Keratinocyte (primary cell): Measurements from ENCODE around the gene TAMM41. TPM values are rescaled to one million over a fixed set of nuclear protein-coding genes. Genes with fewer than 3 reads are reported as not detected.

Source experiments
- DNase-seq: peaks from one replicate; pipeline ENCODE4 v3.0.0-alpha.2; 2011; ENCODE audit warnings: low read depth, missing footprints, low spot score
- FAIRE-seq: peaks from 2 replicates; lab custom pipeline; 2011; peaks lifted over from hg19 to GRCh38; lab: Jason Lieb, UNC
- H2AFZ ChIP-seq: 2 replicates; pipeline ENCODE4 v1.6.0; 2012; ENCODE audit warnings: low read length, control low read depth, inconsistent platforms; ENCODE audit not compliant: control insufficient read depth
- H3K27ac ChIP-seq: 2 replicates; pipeline ENCODE4 v1.5.1; 2011; ENCODE audit warnings: low read length; ENCODE audit not compliant: control insufficient read depth, insufficient read depth
- H3K27me3 ChIP-seq: 3 replicates; pipeline ENCODE4 v1.6.0; 2011; ENCODE audit warnings: low read length; ENCODE audit not compliant: control insufficient read depth, insufficient read depth; ENCODE audit errors: extremely low read depth
- H3K36me3 ChIP-seq, 2 experiments: 2 replicates in 1 of 2; 3 replicates in 1 of 2; pipeline ENCODE4 v1.5.1; 2011; ENCODE audit warnings: low read length in 2 of 2, mild to moderate bottlenecking in 1 of 2; ENCODE audit not compliant: control insufficient read depth in 2 of 2, insufficient read depth in 2 of 2; ENCODE audit errors: extremely low read depth in 1 of 2
- H3K4me1 ChIP-seq: 3 replicates; pipeline ENCODE4 v1.5.1; 2011; ENCODE audit warnings: low read length; ENCODE audit not compliant: control insufficient read depth, insufficient read depth; ENCODE audit errors: extremely low read depth
- H3K4me2 ChIP-seq: 3 replicates; pipeline ENCODE4 v1.6.0; 2011; ENCODE audit warnings: low read depth, low read length; ENCODE audit not compliant: control insufficient read depth, insufficient read depth; ENCODE audit errors: extremely low read depth
- H3K4me3 ChIP-seq, 3 experiments: fragments of 200-600 bp in 1 of 3; sonication (generic) in 1 of 3; 2 replicates in 2 of 3; 3 replicates in 1 of 3; pipeline ENCODE4 v1.5.1; 2011 to 2016; ENCODE audit warnings: low read length in 3 of 3, mild to moderate bottlenecking in 3 of 3, control low read depth in 2 of 3, inconsistent platforms in 1 of 3, low read depth in 1 of 3, mixed read lengths in 1 of 3, mixed run types in 1 of 3, moderate library complexity in 1 of 3; ENCODE audit not compliant: control insufficient read depth in 2 of 3, insufficient read depth in 2 of 3; ENCODE audit errors: extremely low read depth in 1 of 3
- H3K79me2 ChIP-seq: 2 replicates; pipeline ENCODE4 v1.6.0; 2012; ENCODE audit warnings: low read length; ENCODE audit not compliant: control insufficient read depth, insufficient read depth
- H3K9ac ChIP-seq: 3 replicates; pipeline ENCODE4 v1.6.0; 2011; ENCODE audit warnings: low read length; ENCODE audit not compliant: control insufficient read depth, insufficient read depth; ENCODE audit errors: extremely low read depth
- H3K9me1 ChIP-seq: 3 replicates; pipeline ENCODE4 v1.6.0; 2011; ENCODE audit warnings: low read length; ENCODE audit not compliant: control insufficient read depth, insufficient read depth; ENCODE audit errors: extremely low read depth
- H3K9me3 ChIP-seq: 2 replicates; pipeline ENCODE4 v1.5.1; 2012; ENCODE audit warnings: low read depth, low read length; ENCODE audit not compliant: control insufficient read depth
- H4K20me1 ChIP-seq: 3 replicates; pipeline ENCODE4 v1.6.0; 2011; ENCODE audit warnings: low read length; ENCODE audit not compliant: control insufficient read depth, insufficient read depth; ENCODE audit errors: extremely low read depth
- CTCF ChIP-seq, 3 experiments: IDR thresholded peaks in 1 of 3; conservative IDR thresholded peaks in 1 of 3; optimal IDR thresholded peaks in 1 of 3; 2 replicates in 2 of 3; 3 replicates in 1 of 3; pipeline versions ENCODE3 to v1.5.1; 2011; ENCODE audit warnings: low read length in 3 of 3, mild to moderate bottlenecking in 3 of 3, moderate library complexity in 2 of 3, control low read depth in 1 of 3, inconsistent platforms in 1 of 3; ENCODE audit not compliant: insufficient read depth in 2 of 3; ENCODE audit errors: extremely low read depth in 1 of 3
- EZH2 ChIP-seq: IDR thresholded peaks from one replicate; pipeline ENCODE4 v1.6.1; 2012; ENCODE audit warnings: inconsistent platforms, mild to moderate bottlenecking, low read length, moderate library complexity
- dilution Hi-C: fragments of 300-500 bp; cut with MboI; formaldehyde crosslinking; loops from one replicate; pipeline ENCODE4 v1.7.0; 2020; ENCODE audit warnings: low sequenced_read_pairs; ENCODE audit not compliant: extremely low pct_ligation_motif_present
- polyA plus RNA-seq, 5 experiments: library from polyadenylated mRNA; depleted of rRNA in 3 of 5; stranded (reverse) in 3 of 5; stranded (forward) in 1 of 5; unstranded in 1 of 5; fragments of >200 nt; gene quantifications; 1 replicate in 1 of 5; 2 replicates in 3 of 5; 3 replicates in 1 of 5; pipeline versions ENCODE4 v1.2.1 to v1.2.3, GENCODE V29; 2011 to 2012; ENCODE audit warnings: missing spikeins in 2 of 5, low read depth in 1 of 5, low replicate concordance in 1 of 5

Gene TAMM41
- polyA plus RNA-seq, 1 donor (not counting 4 experiments of a cell fraction or from before 2014, with no cell fraction given) = 22.9 TPM

- FAIRE-seq (no peak), DNase-seq (no peak)
- Histone ChIP-seq H3K9me1 (peaks cover 3% of the 10 kb centered on the region), H2AFZ (no peak overlapping the region), H3K27me3 (no peaks in the 10 kb centered on the region), H3K4me3 (no peak overlapping the region), H3K9ac (no peak overlapping the region), H3K9me3 (no peaks in the 10 kb centered on the region), H3K4me1 (peaks cover 6% of the 10 kb centered on the region), H4K20me1 (no peaks in the 10 kb centered on the region), H3K27ac (no peak overlapping the region), H3K79me2 (no peaks in the 10 kb centered on the region), H3K36me3 (peaks cover 18% of the 10 kb centered on the region in 2 experiments), H3K4me2 (no peak overlapping the region)
- TF ChIP-seq EZH2 (no peak), CTCF (optimal IDR thresholded peaks at IDR 0.05 in 1 of 3, IDR thresholded peaks at IDR 0.05 in 1 of 3, conservative IDR thresholded peaks at IDR 0.05 in 1 of 3; ENCODE audit: extremely low read depth in 1 of 3, insufficient read depth in 2 of 3, low read length in 3 of 3) (no peak)
- dilution Hi-C loops = no loop called here
Measured at GRCh38 chr3:11808231-11808630, 38.5 kb downstream of the TAMM41 start.

- Histone ChIP-seq H3K9me1 (peaks cover 3% of the 10 kb centered on the region), H3K4me3 (no peak overlapping the region), H3K4me2 (no peak overlapping the region), H3K4me1 (peaks cover 6% of the 10 kb centered on the region), H4K20me1 (no peaks in the 10 kb centered on the region), H2AFZ (no peak overlapping the region), H3K36me3 (peaks cover 16 to 17% of the 10 kb centered on the region in 2 experiments), H3K9me3 (no peaks in the 10 kb centered on the region), H3K79me2 (no peaks in the 10 kb centered on the region), H3K27ac (no peak overlapping the region), H3K9ac (no peak overlapping the region), H3K27me3 (no peaks in the 10 kb centered on the region)
- dilution Hi-C loops = no loop called here
- DNase-seq (no peak), FAIRE-seq (no peak)
- TF ChIP-seq CTCF (optimal IDR thresholded peaks at IDR 0.05 in 1 of 3, IDR thresholded peaks at IDR 0.05 in 1 of 3, conservative IDR thresholded peaks at IDR 0.05 in 1 of 3; ENCODE audit: extremely low read depth in 1 of 3, insufficient read depth in 2 of 3, low read length in 3 of 3) (no peak), EZH2 (no peak)
Measured at GRCh38 chr3:11807686-11808085, 39.0 kb downstream of the TAMM41 start.
